GM12873 (cell line): Measurements from ENCODE around the gene RPS6KA2.

Experiments
- TF ChIP-seq, protein P1 (sequence below): IDR thresholded peaks from 2 replicates; pipeline ENCODE4 v1.5.1; 2012; ENCODE audit warnings: low read depth, mild to moderate bottlenecking, moderate library complexity, low read length, control low read depth; ENCODE audit not compliant: insufficient read depth; ENCODE audit errors: missing control alignments

RPS6KA2 gene

DNA sequence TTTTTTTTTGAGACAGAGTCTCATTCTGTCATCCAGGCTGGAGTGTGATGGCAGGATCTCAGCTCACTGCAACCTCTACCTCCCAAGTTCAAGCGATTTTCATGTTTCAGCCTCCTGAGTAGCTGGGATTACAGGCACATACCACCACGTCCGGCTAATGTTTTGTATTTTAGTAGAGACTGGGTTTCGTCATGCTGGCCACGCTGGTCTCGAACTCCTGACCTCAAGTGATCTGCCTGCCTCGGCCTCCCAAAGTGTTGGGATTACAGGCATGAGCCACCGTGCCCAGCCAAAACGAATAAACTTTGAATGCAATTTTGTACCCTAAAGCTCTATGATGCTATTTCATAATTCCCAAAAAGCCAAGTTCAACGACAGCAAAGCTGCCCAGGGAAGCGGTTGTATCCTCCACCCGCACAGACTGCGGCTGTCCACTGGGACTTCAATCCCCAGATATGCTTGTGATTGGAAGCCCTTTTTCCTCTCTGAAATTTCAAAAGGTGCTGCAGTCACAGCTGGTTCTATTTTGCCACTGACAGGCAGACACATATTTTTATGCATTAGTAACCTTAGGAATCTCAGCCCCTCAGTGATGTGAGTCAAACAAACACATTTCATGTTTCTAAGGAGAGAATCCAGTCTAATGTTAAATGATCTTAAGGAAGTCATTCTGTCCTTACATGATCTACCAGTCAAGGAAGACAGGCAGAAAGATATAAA is 31.8 kb downstream of the RPS6KA2 start:
- TF ChIP-seq, protein P1, sequence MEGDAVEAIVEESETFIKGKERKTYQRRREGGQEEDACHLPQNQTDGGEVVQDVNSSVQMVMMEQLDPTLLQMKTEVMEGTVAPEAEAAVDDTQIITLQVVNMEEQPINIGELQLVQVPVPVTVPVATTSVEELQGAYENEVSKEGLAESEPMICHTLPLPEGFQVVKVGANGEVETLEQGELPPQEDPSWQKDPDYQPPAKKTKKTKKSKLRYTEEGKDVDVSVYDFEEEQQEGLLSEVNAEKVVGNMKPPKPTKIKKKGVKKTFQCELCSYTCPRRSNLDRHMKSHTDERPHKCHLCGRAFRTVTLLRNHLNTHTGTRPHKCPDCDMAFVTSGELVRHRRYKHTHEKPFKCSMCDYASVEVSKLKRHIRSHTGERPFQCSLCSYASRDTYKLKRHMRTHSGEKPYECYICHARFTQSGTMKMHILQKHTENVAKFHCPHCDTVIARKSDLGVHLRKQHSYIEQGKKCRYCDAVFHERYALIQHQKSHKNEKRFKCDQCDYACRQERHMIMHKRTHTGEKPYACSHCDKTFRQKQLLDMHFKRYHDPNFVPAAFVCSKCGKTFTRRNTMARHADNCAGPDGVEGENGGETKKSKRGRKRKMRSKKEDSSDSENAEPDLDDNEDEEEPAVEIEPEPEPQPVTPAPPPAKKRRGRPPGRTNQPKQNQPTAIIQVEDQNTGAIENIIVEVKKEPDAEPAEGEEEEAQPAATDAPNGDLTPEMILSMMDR: no peak

DNA sequence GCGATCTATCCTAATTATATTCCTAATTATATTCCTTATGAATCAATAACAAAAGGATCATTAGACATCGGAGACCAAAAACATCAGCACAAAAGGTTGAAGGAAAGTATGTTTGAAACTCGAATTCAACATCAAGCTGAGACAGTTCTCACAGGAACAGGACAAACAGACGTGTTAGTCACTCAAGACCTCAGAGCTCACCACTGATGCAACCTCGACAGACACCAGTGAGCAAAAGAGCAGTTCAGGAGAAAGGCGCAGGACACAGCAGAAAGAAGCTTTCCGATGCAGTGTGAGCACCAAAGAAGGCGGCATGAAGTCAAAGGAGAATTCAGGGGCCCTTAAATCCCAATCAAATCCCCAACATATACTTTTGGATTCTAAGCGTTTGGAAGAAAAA is 34.2 kb downstream of the RPS6KA2 start:
- TF ChIP-seq, protein P1: no peak

DNA sequence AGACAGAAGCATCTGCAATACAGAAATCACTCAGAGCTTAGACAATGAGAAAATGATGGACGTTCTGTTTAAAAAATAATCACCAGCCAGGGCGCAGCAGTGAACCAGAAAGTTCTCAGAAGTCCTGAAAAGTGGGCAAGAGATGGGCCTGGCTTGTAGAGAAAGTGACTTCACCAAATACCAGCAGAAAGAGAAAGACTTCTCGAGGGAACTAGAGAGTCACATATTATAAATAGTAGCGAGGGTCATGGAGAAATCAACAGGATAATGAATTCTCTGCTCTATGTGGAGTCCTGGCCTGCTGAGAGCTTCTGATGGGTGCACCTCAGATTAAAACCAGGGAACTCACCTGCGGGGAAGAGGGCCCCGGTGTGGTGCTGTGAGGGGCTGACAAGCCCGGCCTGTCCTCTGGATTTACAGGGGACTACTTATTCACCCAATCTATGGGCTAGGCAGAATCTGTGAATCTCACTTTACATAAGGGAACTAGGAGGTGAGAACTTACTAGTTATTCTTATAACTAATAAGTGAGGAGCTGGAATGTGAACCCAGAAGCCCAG is 35.0 kb downstream of the RPS6KA2 start:
- TF ChIP-seq, protein P1: no peak

DNA sequence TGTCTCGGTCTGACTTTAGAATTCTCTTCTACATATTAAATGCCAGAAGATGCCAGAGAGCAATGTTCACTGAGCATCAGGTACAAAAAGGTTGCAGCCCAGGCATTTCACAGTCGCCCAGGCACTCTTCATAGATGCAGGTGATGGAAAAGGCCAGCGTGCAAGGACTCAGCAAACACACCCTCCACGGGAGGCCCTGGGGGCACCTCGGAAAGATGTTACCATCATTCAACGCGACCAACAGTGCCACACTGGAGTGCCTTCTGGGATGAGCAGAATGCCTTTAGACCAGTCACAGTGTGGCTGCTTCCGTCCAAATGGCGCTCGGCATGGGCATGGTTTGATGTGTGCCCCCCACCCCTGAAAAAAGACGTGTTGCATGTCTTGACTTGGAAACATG is 36.0 kb downstream of the RPS6KA2 start:
- TF ChIP-seq, protein P1: no peak

DNA sequence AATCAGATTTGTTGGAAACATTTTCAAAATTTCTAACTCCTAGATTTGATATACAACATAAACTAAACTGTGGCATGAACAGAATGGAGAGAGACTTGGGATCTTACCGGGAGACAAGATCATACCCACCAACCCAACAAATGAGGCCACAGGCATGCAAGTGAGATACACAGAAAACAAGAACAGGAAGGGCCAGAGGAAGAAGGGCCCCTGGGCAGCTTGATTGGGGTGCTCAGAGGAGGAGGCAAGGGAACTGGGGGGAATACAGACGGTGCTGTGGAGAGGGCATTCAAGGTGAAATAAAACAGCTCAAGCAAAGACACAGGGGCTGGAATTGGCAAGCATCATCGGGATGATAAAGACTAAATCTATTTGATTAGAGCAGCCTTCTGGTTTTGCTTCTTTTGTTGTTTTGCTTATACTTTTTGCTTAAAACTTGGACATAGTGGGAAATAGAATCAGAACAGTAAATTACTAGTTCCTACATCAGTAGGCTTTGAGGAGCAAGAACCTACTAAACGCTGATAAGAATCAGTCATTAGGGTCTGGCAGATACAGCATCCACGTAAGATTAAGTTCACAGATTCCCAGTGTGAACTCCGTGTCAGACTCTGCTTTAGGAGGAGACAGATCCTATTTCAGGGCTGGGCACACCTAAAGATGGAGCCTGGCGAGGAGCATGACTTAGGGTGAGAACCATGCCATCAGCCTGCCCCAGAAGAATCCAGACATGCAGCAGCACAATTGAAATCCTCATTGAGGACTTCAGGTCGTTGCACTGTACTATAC is 37.1 kb downstream of the RPS6KA2 start:
- TF ChIP-seq, protein P1: no peak

DNA sequence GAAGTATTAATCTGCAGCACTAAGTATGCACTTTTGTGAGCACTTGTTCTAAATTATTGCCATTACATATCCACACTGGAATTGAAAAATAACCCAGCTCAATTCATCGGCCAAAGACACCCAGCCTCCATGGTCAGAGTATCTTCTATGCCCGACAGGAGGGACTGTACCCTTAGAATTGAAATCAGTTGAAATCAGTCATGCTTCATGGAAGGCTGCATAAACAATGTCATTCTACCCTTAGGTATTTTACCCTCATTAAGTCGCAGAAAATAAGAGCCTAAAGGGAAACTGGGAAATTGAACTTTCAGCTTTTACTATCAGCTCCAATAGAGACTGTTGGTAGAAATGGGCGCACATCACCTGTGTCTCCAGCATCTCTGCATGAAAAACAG is 37.7 kb downstream of the RPS6KA2 start:
- TF ChIP-seq, protein P1: no peak

DNA sequence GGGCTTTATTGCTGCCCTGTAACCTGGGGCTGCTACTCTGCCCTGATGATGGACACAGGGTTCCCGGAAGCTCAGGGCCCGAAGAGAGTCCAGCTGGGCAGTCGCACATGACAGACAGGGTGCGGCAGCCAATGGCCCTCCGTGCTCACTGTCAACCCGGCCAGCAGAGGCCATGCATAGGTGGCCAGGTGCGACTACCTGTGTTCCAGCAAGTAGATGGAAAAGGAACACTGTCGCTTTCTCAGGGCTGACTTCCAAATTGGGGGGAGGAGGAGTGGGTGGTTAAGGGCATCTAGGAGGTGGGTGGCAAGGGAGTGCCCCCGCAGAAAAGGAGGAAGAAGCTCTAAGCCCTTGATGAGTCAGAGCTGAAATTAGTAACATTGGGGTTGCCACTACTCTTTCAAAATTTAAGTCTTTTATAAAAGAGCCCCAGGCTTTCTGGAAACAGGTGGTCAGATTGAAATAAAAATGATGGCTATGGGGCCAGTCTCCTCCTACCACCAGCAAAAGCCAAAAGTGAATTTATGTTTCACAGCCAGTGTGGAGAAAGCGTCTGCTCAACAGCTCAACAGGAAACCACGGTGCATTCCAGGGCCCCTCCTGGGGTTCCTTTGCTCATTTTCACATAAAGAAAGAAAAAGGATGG is 38.2 kb downstream of the RPS6KA2 start:
- TF ChIP-seq, protein P1: no peak
